Measurements from ENCODE around the gene AIG1. TPM values are rescaled to one million over a fixed set of nuclear protein-coding genes. Genes with fewer than 3 reads are reported as not detected.

The AIG1 gene
- total and polyA plus RNA-seq, 2 of the 13 experiments (the other 11 are each of a cell fraction or from before 2014, with no cell fraction given) = 115 to 197 TPM

DNA sequence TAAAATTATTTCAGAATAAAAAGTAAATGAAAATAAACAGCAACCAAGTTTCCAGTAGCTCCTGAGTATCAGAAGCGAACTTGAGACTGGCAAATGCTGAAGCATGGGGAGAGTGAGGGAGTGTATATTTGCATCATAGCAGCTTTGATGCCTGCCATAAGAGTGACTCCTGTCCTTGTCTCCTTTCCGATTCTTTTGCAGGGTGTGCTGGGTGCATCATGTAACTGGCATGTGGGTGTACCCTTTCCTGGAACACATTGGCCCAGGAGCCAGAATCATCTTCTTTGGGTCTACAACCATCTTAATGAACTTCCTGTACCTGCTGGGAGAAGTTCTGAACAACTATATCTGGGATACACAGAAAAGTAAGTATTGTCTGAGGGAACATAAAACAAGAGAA, 272.4 kb downstream of the AIG1 start:
- in situ Hi-C loops (cut with HindIII; ENCODE audit: extremely low pct_ligation_motif_present, low pct_unique_long_range_greater_than_20kb) = no loop called here
- FAIRE-seq (no peak), DNase-seq (ENCODE audit: low spot score) (no peak), ATAC-seq (no peak)
- Histone ChIP-seq H3K36me3 (replicated peaks in 1 of 2; ENCODE audit: control insufficient read depth in 1 of 2, insufficient read depth in 2 of 2, low read length in 2 of 2) (peaks cover 0 to 8% of the 10 kb centered on the region in 2 experiments; a peak in 2 of 5 replicates), H3K27ac (ENCODE audit: extremely low read length, insufficient read depth, low read length) (no peak overlapping the region), H2AFZ (ENCODE audit: low read length) (no peak overlapping the region), H3K4me2 (ENCODE audit: low read depth, low read length) (no peak overlapping the region), H4K20me1 (ENCODE audit: insufficient read depth, low read length) (no peaks in the 10 kb centered on the region), H3K9ac (ENCODE audit: insufficient read depth, low read depth, low read length) (no peak overlapping the region), H3K27me3 (ENCODE audit: control insufficient read depth in 1 of 2, insufficient read depth in 2 of 2, low read length in 2 of 2) (no peaks in the 10 kb centered on the region), H3K4me3 (replicated peaks in 1 of 3; ENCODE audit: insufficient read depth in 1 of 3, low read depth in 2 of 3, low read length in 3 of 3) (no peak overlapping the region), H3K4me1 (ENCODE audit: insufficient read depth, low read length) (no peaks in the 10 kb centered on the region), H3K9me3 (ENCODE audit: low read length) (no peaks in the 10 kb centered on the region), H3K79me2 (ENCODE audit: insufficient read depth, low read length) (no peaks in the 10 kb centered on the region)
- ChIA-PET POLR2A (no interaction called here), CTCF (ENCODE audit: low intra/inter-chr PET ratio, low total read pairs) (no interaction called here)
- WGBS (ENCODE audit: low lambda C conversion rate) = 99% methylated on average over 2 of the region's 2 CpGs
- intact Hi-C loops (cut with micrococcal nuclease; ENCODE audit: unreplicated experiment) = no loop called here
- TF ChIP-seq SMAD3 (CRISPR knock-in tag; IDR thresholded peaks at IDR 0.05) (no peak), NCOA1 (CRISPR knock-in tag; IDR thresholded peaks at IDR 0.05) (no peak), ZNF101 (CRISPR knock-in tag; IDR thresholded peaks at IDR 0.05; ENCODE audit: borderline replicate concordance, low read depth) (no peak), CBFB (CRISPR knock-in tag; IDR thresholded peaks at IDR 0.05) (no peak), SRSF4 (IDR thresholded peaks at IDR 0.05; ENCODE audit: low read depth, low read length, poor library complexity, severe bottlenecking) (no peak), ZNF850 (CRISPR knock-in tag; conservative IDR thresholded peaks at IDR 0.05) (no peak)
- TF ChIP-seq, protein P1, sequence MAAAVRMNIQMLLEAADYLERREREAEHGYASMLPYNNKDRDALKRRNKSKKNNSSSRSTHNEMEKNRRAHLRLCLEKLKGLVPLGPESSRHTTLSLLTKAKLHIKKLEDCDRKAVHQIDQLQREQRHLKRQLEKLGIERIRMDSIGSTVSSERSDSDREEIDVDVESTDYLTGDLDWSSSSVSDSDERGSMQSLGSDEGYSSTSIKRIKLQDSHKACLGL (CRISPR knock-in tag; IDR thresholded peaks at IDR 0.05) = no peak
- TF ChIP-seq, protein P2, sequence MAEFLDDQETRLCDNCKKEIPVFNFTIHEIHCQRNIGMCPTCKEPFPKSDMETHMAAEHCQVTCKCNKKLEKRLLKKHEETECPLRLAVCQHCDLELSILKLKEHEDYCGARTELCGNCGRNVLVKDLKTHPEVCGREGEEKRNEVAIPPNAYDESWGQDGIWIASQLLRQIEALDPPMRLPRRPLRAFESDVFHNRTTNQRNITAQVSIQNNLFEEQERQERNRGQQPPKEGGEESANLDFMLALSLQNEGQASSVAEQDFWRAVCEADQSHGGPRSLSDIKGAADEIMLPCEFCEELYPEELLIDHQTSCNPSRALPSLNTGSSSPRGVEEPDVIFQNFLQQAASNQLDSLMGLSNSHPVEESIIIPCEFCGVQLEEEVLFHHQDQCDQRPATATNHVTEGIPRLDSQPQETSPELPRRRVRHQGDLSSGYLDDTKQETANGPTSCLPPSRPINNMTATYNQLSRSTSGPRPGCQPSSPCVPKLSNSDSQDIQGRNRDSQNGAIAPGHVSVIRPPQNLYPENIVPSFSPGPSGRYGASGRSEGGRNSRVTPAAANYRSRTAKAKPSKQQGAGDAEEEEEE (CRISPR knock-in tag; IDR thresholded peaks at IDR 0.05; ENCODE audit: borderline replicate concordance) = no peak
- TF ChIP-seq, protein P3, sequence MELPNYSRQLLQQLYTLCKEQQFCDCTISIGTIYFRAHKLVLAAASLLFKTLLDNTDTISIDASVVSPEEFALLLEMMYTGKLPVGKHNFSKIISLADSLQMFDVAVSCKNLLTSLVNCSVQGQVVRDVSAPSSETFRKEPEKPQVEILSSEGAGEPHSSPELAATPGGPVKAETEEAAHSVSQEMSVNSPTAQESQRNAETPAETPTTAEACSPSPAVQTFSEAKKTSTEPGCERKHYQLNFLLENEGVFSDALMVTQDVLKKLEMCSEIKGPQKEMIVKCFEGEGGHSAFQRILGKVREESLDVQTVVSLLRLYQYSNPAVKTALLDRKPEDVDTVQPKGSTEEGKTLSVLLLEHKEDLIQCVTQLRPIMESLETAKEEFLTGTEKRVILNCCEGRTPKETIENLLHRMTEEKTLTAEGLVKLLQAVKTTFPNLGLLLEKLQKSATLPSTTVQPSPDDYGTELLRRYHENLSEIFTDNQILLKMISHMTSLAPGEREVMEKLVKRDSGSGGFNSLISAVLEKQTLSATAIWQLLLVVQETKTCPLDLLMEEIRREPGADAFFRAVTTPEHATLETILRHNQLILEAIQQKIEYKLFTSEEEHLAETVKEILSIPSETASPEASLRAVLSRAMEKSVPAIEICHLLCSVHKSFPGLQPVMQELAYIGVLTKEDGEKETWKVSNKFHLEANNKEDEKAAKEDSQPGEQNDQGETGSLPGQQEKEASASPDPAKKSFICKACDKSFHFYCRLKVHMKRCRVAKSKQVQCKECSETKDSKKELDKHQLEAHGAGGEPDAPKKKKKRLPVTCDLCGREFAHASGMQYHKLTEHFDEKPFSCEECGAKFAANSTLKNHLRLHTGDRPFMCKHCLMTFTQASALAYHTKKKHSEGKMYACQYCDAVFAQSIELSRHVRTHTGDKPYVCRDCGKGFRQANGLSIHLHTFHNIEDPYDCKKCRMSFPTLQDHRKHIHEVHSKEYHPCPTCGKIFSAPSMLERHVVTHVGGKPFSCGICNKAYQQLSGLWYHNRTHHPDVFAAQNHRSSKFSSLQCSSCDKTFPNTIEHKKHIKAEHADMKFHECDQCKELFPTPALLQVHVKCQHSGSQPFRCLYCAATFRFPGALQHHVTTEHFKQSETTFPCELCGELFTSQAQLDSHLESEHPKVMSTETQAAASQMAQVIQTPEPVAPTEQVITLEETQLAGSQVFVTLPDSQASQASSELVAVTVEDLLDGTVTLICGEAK (IDR thresholded peaks at IDR 0.05) = no peak
- TF ChIP-seq, protein P3 (CRISPR knock-in tag; IDR thresholded peaks at IDR 0.05) = no peak
- TF ChIP-seq, protein P4, sequence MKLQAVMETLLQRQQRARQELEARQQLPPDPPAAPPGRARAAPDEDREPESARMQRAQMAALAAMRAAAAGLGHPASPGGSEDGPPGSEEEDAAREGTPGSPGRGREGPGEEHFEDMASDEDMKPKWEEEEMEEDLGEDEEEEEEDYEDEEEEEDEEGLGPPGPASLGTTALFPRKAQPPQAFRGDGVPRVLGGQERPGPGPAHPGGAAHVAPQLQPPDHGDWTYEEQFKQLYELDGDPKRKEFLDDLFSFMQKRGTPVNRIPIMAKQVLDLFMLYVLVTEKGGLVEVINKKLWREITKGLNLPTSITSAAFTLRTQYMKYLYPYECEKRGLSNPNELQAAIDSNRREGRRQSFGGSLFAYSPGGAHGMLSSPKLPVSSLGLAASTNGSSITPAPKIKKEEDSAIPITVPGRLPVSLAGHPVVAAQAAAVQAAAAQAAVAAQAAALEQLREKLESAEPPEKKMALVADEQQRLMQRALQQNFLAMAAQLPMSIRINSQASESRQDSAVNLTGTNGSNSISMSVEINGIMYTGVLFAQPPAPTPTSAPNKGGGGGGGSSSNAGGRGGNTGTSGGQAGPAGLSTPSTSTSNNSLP (IDR thresholded peaks at IDR 0.05; ENCODE audit: low read depth, low read length) = no peak
- BruUV-seq (replicated peaks) = no TSS peak

Measured in HepG2 (cell line).